ENCODE results near the gene CCL17. TPM values are rescaled to one million over a fixed set of nuclear protein-coding genes. Genes with fewer than 3 reads are reported as not detected.
"Not testable (repeated sequence)": the region's sequence is repeated elsewhere in the genome, so short reads cannot be mapped to it uniquely, and the experiment has no call there.

Gene CCL17
- total RNA-seq, 2 experiments from 2014 or later = not detected

GRCh38 chr16:57430955-57431354 lies 26.4 kb downstream of the CCL17 start:
- Mint-ChIP-seq H3K27ac (no peak overlapping the region), H3K4me3 (no peak overlapping the region), H3K27me3 (ENCODE audit: low read depth) (no peaks in the 10 kb centered on the region), H3K36me3 (ENCODE audit: low read depth) (peaks cover 47% of the 10 kb centered on the region), H3K9me3 (no peaks in the 10 kb centered on the region), H3K4me1 (ENCODE audit: low read depth) (peaks cover 25% of the 10 kb centered on the region)
- DNase-seq = no peak
- intact Hi-C loops (cut with micrococcal nuclease) = no loop called here
- CTCF ChIA-PET = interaction anchor here (0.9 to 5.5 kb wide), 3 partner anchors 12 to 43 kb away, joined by 3 to 53 read pairs (median 4); partner anchors contain the start of genes CIAPIN1 and COQ9

DNA sequence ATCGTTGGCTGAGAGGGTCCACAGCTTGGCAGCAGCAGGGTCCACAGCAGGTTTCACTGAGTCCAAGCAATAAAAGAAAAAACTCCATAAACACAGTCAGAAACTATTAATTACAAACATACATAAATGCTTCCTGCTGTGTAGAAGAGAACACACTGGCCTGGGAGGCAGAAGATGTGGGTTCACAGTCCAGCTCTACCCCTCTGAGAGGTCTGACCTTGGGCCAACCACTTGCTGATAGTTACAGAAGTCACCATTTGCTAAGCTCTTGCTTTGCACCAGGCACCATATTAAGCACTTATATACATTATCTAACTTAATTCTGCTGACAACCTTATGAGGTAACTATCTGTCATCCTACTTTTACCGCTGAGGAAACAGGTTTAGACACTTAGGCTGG lies 27.9 kb downstream of the CCL17 start:
- Mint-ChIP-seq H3K36me3 (ENCODE audit: low read depth) (peaks cover 45% of the 10 kb centered on the region), H3K27me3 (ENCODE audit: low read depth) (no peaks in the 10 kb centered on the region)
- intact Hi-C loops (cut with micrococcal nuclease) = no loop called here

DNA sequence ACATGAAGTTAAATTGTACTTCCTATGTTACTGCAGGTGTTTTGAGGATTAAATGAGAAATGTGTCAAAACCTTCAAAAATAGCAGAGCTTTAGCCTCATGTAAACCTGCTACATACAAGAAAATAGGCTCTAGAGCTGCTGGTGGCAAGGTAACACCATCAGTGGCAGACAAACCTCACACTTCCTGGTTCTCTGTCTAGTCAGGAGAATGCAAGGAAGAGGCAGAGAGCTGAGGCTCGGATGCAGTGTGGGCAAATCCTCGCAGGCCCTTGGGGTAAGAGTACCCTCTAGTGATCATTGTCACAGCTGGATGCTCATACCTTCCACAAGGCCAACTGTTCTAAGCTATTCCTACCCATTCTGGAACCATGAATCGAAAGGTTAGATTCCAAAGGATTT lies 28.4 kb downstream of the CCL17 start:
- peaks cover 25% of the 10 kb centered on the region for H3K4me1 Mint-ChIP-seq (ENCODE audit: low read depth)
- no peaks in the 10 kb centered on the region for H3K9me3 Mint-ChIP-seq
- H3K36me3 Mint-ChIP-seq (ENCODE audit: low read depth) = peaks cover 41% of the 10 kb centered on the region
- no peak for DNase-seq
- no peak overlapping the region for H3K4me3 Mint-ChIP-seq
- CTCF ChIA-PET = interaction anchor here (0.8 to 5.5 kb wide), 8 partner anchors 8 to 133 kb away, joined by 3 to 53 read pairs (median 4); partner anchors contain the start of genes CIAPIN1 and POLR2C
- no peaks in the 10 kb centered on the region for H3K27me3 Mint-ChIP-seq (ENCODE audit: low read depth)
- intact Hi-C loops (cut with micrococcal nuclease) = loop anchor here (1.0 kb wide), 1 partner anchor 14 kb away; no protein-coding TSS in a partner anchor
- peak overlapping the region; percentile 61 for H3K27ac Mint-ChIP-seq

More for the DNA sequence above, 27.9 kb downstream of the CCL17 start:
- no peak for DNase-seq
- CTCF ChIA-PET = interaction anchor here (1.4 to 5.5 kb wide), 4 partner anchors 10 to 132 kb away, joined by 5 to 53 read pairs (median 9); partner anchors contain the start of gene CIAPIN1
- H3K4me1 Mint-ChIP-seq (ENCODE audit: low read depth) = peaks cover 25% of the 10 kb centered on the region
- no peak overlapping the region for H3K4me3 Mint-ChIP-seq
- peak overlapping the region; percentile 61 for H3K27ac Mint-ChIP-seq
- no peaks in the 10 kb centered on the region for H3K9me3 Mint-ChIP-seq

- DNase-seq = no peak
- CTCF ChIA-PET = interaction anchor here (0.9 to 5.5 kb wide), 5 partner anchors 12 to 89 kb away, joined by 3 to 53 read pairs (median 4); partner anchors contain the start of genes CIAPIN1 and POLR2C
Measured at GRCh38 chr16:57434003-57434402, 29.4 kb downstream of the CCL17 start.

GRCh38 chr16:57435838-57436237 lies 31.3 kb downstream of the CCL17 start:
- Mint-ChIP-seq H3K36me3 (ENCODE audit: low read depth) (peaks cover 54% of the 10 kb centered on the region), H3K9me3 (peaks cover 7% of the 10 kb centered on the region), H3K27ac (no peak overlapping the region), H3K4me3 (no peak overlapping the region), H3K4me1 (ENCODE audit: low read depth) (peaks cover 25% of the 10 kb centered on the region), H3K27me3 (ENCODE audit: low read depth) (no peaks in the 10 kb centered on the region)
- intact Hi-C loops (cut with micrococcal nuclease) = no loop called here
- no peak for DNase-seq
- CTCF ChIA-PET = interaction anchor here (1.0 to 1.1 kb wide), 2 partner anchors 19 to 155 kb away, joined by 3 to 4 read pairs; no protein-coding TSS in a partner anchor

More at GRCh38 chr16:57434003-57434402, 29.4 kb downstream of the CCL17 start:
- peaks cover 45% of the 10 kb centered on the region for H3K36me3 Mint-ChIP-seq (ENCODE audit: low read depth)
- no peaks in the 10 kb centered on the region for H3K27me3 Mint-ChIP-seq (ENCODE audit: low read depth)
- H3K4me3 Mint-ChIP-seq = no peak overlapping the region
- H3K27ac Mint-ChIP-seq = peak overlapping the region; percentile 61
- intact Hi-C loops (cut with micrococcal nuclease) = no loop called here
- H3K4me1 Mint-ChIP-seq (ENCODE audit: low read depth) = peaks cover 25% of the 10 kb centered on the region
- no peaks in the 10 kb centered on the region for H3K9me3 Mint-ChIP-seq

DNA sequence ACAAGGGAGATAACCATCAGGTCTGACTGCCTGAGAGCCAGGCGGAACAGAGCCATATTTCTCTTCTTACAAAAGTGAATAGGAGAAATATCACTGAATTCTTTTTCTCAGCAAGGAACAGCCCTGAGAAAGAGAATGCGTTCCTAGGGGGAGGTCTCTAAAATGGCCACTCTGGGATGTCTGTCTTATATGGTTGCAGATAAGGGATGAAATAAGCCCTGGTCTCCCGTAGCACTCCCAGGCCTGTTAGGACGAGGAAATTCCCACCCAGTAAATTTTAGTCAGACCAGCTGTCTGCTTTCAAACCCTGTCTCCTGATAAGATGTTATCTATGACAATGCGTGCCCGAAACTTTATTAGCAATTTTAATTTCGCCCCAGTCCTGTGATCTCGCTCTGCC lies 35.4 kb downstream of the CCL17 start:
- peaks cover 15% of the 10 kb centered on the region for H3K4me1 Mint-ChIP-seq (ENCODE audit: low read depth)
- H3K36me3 Mint-ChIP-seq (ENCODE audit: low read depth) = peaks cover 45% of the 10 kb centered on the region
- DNase-seq; intact Hi-C loops (cut with micrococcal nuclease); H3K27ac Mint-ChIP-seq; CTCF ChIA-PET; H3K4me3 Mint-ChIP-seq; H3K27me3 Mint-ChIP-seq (ENCODE audit: low read depth): not testable (repeated sequence)
- peaks cover 10% of the 10 kb centered on the region for H3K9me3 Mint-ChIP-seq

GRCh38 chr16:57440551-57440950 lies 36.0 kb downstream of the CCL17 start:
- Mint-ChIP-seq H3K4me1 (ENCODE audit: low read depth) (peaks cover 17% of the 10 kb centered on the region), H3K36me3 (ENCODE audit: low read depth) (peaks cover 43% of the 10 kb centered on the region), H3K9me3 (peaks cover 10% of the 10 kb centered on the region)
- H3K27me3 Mint-ChIP-seq (ENCODE audit: low read depth); H3K27ac Mint-ChIP-seq; H3K4me3 Mint-ChIP-seq; intact Hi-C loops (cut with micrococcal nuclease); DNase-seq: not testable (repeated sequence)
- CTCF ChIA-PET = interaction anchor here (1.5 kb wide), 1 partner anchor 22 kb away, joined by 7 read pairs; no protein-coding TSS in a partner anchor

GRCh38 chr16:57444711-57445110 lies 40.1 kb downstream of the CCL17 start:
- Mint-ChIP-seq H3K36me3 (ENCODE audit: low read depth) (peaks cover 22% of the 10 kb centered on the region), H3K27ac (no peak overlapping the region)

GRCh38 chr16:57445510-57445909 lies 40.9 kb downstream of the CCL17 start:
- Mint-ChIP-seq H3K9me3 (peaks cover 4% of the 10 kb centered on the region), H3K4me3 (no peak overlapping the region), H3K36me3 (ENCODE audit: low read depth) (peaks cover 14% of the 10 kb centered on the region), H3K4me1 (ENCODE audit: low read depth) (peaks cover 42% of the 10 kb centered on the region), H3K27me3 (ENCODE audit: low read depth) (no peaks in the 10 kb centered on the region), H3K27ac (no peak overlapping the region)
- DNase-seq = no peak
- intact Hi-C loops (cut with micrococcal nuclease) = loop anchor here (5.0 kb wide), 1 partner anchor 682 kb away; the partner anchor contains the start of gene CFAP20
- CTCF ChIA-PET = interaction anchor here (0.7 to 2.4 kb wide), 5 partner anchors 12 to 28 kb away, joined by 3 to 11 read pairs (median 6); partner anchors contain the start of gene POLR2C

More at GRCh38 chr16:57444711-57445110, 40.1 kb downstream of the CCL17 start:
- CTCF ChIA-PET = interaction anchor here (0.6 to 2.3 kb wide), 6 partner anchors 11 to 93 kb away, joined by 3 to 7 read pairs (median 5); partner anchors contain the start of gene POLR2C
- H3K9me3 Mint-ChIP-seq = peaks cover 10% of the 10 kb centered on the region
- no peaks in the 10 kb centered on the region for H3K27me3 Mint-ChIP-seq (ENCODE audit: low read depth)
- peaks cover 40% of the 10 kb centered on the region for H3K4me1 Mint-ChIP-seq (ENCODE audit: low read depth)
- intact Hi-C loops (cut with micrococcal nuclease) = loop anchor here (5.0 kb wide), 1 partner anchor 683 kb away; the partner anchor contains the start of gene CFAP20
- H3K4me3 Mint-ChIP-seq = no peak overlapping the region
- peak; percentile 10 for DNase-seq

DNA sequence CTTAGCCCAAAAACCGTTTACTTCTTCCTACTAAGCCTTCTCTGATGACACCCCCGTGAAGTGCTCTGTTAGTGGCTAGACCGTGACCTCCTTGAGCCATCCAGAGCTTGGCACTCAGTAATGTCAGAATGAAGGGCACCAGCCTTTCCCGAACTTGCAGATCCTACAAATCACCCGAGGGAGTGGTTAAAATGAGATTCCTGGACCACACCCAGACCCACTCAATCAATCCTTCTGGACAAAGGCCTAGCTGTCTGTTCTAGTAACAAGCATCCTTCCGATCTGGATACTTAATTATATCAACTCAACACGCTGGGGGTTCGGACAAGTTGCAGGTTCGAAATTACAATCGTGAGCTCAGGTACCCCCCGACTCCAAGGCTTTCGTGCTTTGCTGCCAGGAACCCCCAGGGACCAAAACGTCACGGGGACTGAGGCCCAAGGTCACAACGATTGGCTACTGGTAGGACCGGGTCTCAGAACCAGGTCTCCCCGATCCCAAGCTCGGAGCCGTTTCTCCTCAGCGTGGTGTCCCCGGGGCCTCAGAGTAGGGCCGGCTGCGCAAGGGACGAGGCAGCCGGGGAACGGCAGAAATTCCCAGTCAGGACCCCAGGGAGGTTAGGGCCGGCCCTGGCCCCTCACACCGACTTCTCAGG lies 42.1 kb downstream of the CCL17 start:
- intact Hi-C loops (cut with micrococcal nuclease) = loop anchor here (1.0 to 5.0 kb wide), 7 partner anchors 16 to 681 kb away; partner anchors contain the start of genes ARL2BP, CCDC102A, CFAP20 and KATNB1

DNA sequence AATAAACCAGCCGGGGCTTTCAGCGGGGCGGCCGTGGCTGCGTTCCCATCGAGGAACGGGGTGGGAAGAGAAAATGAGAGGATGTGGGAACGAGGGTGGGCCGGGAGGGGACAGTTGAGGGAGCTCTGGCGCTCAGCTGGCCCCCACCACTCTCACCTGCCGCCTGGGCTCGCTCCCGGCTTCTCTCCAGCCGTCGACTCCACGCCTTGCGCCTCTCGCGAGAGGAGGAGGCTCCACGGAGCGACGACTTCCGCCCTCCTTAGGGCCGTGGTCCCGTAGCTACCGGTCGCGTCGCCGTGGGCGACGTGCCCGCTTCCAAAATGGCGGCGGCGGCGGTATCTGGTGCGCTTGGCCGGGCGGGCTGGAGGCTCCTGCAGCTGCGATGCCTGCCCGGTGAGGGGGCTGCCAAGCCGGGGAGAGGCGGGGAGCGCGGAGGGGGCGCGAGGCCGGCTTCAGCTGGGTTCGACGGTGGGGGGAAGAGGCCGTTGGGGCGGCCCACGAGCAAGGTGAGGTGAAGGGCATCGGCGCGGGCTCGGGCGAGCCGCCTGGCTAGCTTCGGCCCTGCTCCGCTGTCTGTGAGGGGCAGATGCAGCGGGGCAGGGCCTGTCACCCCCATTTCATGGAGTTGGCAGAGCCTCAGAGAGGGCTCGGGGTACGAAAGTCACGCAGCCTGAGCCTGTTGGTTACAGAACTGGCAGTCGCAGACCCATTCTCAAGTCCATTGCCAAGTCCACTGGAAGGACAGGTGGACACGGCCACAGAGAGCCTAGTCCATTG lies 42.8 kb downstream of the CCL17 start, which contains the start of the genes CIAPIN1 and COQ9:
CIAPIN1 (minus strand) TSS at position 200 of the 777 bp plus-strand sequence. CDS start 6,457 bp downstream, outside the sequence.
COQ9 (plus strand) TSS at position 294 of the 777 bp plus-strand sequence; CDS start at position 321, 27 bp downstream.
- DNase-seq = peak; percentile 96
- intact Hi-C loops (cut with micrococcal nuclease) = loop anchor here (1.0 to 5.0 kb wide), 7 partner anchors 15 to 680 kb away; partner anchors contain the start of genes ARL2BP, CCDC102A, CFAP20 and KATNB1
- Mint-ChIP-seq H3K4me3 (peak within 1 kb of the TSS; percentile 86), H3K36me3 (ENCODE audit: low read depth) (peaks cover 6% of the 10 kb centered on the region), H3K4me1 (ENCODE audit: low read depth) (peaks cover 42% of the 10 kb centered on the region), H3K27me3 (ENCODE audit: low read depth) (no peaks in the 10 kb centered on the region), H3K9me3 (no peaks in the 10 kb centered on the region), H3K27ac (peak within 1 kb of the TSS; percentile 86)
- CTCF ChIA-PET = interaction anchor here (0.6 to 3.2 kb wide), 11 partner anchors 9 to 203 kb away, joined by 3 to 14 read pairs (median 3); partner anchors contain the start of gene POLR2C

More for the DNA sequence above, 42.1 kb downstream of the CCL17 start:
- H3K27me3 Mint-ChIP-seq (ENCODE audit: low read depth) = no peaks in the 10 kb centered on the region
- no peaks in the 10 kb centered on the region for H3K9me3 Mint-ChIP-seq
- peaks cover 8% of the 10 kb centered on the region for H3K36me3 Mint-ChIP-seq (ENCODE audit: low read depth)
- CTCF ChIA-PET = interaction anchor here (1.0 to 3.2 kb wide), 9 partner anchors 13 to 163 kb away, joined by 3 to 14 read pairs (median 3); partner anchors contain the start of gene POLR2C
- peak; percentile 24 for DNase-seq
- H3K4me1 Mint-ChIP-seq (ENCODE audit: low read depth) = peaks cover 42% of the 10 kb centered on the region
- peak overlapping the region; percentile 86 for H3K4me3 Mint-ChIP-seq
- peak overlapping the region; percentile 86 for H3K27ac Mint-ChIP-seq
